Endothelial cell (in vitro differentiated cells): Measurements from ENCODE around the gene MRPS23. TPM values are rescaled to one million over a fixed set of nuclear protein-coding genes. Genes with fewer than 3 reads are reported as not detected.
A peak's percentile ranks its signal among the peaks of the same experiment; 100 is the strongest.

ENCODE experiments used
- DNase-seq: peaks from one replicate; pipeline ENCODE4 v3.0.0; 2021; ENCODE audit warnings: low spot score
- H3K27ac Mint-ChIP-seq: one replicate; pipeline ENCODE4 v1.8.0; 2021; ENCODE audit warnings: mixed read lengths, inconsistent platforms; ENCODE audit not compliant: unreplicated experiment
- H3K27me3 Mint-ChIP-seq: one replicate; pipeline ENCODE4 v1.8.0; 2021; ENCODE audit warnings: mild to moderate bottlenecking, moderate library complexity, mixed read lengths, inconsistent platforms; ENCODE audit not compliant: unreplicated experiment
- H3K36me3 Mint-ChIP-seq: one replicate; pipeline ENCODE4 v1.8.0; 2021; ENCODE audit warnings: mild to moderate bottlenecking, low read depth, mixed read lengths, inconsistent platforms; ENCODE audit not compliant: unreplicated experiment
- H3K4me1 Mint-ChIP-seq: one replicate; pipeline ENCODE4 v1.8.0; 2021; ENCODE audit warnings: mild to moderate bottlenecking, mixed read lengths, inconsistent platforms; ENCODE audit not compliant: unreplicated experiment
- H3K4me3 Mint-ChIP-seq: one replicate; pipeline ENCODE4 v1.8.0; 2021; ENCODE audit warnings: mild to moderate bottlenecking, mixed read lengths, inconsistent platforms; ENCODE audit not compliant: unreplicated experiment
- H3K9me3 Mint-ChIP-seq: one replicate; pipeline ENCODE4 v1.8.0; 2021; ENCODE audit warnings: mixed read lengths, inconsistent platforms; ENCODE audit not compliant: unreplicated experiment
- CTCF ChIP-seq: fragments of 200-600 bp; sonication (generic); IDR thresholded peaks from one replicate; pipeline ENCODE4 v1.5.0; 2021; ENCODE audit warnings: antibody characterized with exemption; ENCODE audit not compliant: unreplicated experiment
- total RNA-seq: library from RNA; stranded (reverse); fragmentation: NEBNext Ultra II Directional; extraction: Animal tissue kit (Norgen Biotek cat#: 25700); gene quantifications from one replicate; pipeline ENCODE4 v1.2.1, GENCODE V29; 2021; ENCODE audit not compliant: unreplicated experiment

The MRPS23 gene
- total RNA-seq, 1 donor from 2014 or later: 39.3 TPM

DNA sequence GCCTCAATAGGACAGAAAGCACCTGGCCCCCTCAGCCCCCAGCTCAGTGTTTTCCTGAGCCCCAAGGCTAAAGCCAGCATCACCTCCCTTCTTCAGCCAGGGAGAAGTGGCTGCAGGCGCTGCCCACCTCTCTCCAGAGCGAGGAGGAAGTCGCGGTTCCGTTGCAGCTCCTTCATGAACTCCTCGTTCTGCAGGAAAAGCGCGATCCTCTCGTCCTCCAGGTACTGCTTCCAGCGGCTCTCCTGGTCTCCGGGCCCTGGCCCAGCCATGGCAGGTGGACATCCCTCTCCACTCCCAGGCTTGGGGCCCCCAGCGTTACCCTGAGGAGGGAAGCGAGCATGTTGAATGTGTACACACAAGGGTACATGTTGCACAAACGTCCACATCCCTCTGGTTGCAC is 22.7 kb upstream of the MRPS23 start:
- H3K4me3 Mint-ChIP-seq: no peak overlapping the region
- H3K27ac Mint-ChIP-seq: no peak overlapping the region
- no peak for TF ChIP-seq CTCF
- DNase-seq: no peak
- peaks cover 62% of the 10 kb centered on the region for H3K4me1 Mint-ChIP-seq
- H3K9me3 Mint-ChIP-seq: no peaks in the 10 kb centered on the region
- peaks cover 16% of the 10 kb centered on the region for H3K27me3 Mint-ChIP-seq
- peaks cover 10% of the 10 kb centered on the region for H3K36me3 Mint-ChIP-seq

DNA sequence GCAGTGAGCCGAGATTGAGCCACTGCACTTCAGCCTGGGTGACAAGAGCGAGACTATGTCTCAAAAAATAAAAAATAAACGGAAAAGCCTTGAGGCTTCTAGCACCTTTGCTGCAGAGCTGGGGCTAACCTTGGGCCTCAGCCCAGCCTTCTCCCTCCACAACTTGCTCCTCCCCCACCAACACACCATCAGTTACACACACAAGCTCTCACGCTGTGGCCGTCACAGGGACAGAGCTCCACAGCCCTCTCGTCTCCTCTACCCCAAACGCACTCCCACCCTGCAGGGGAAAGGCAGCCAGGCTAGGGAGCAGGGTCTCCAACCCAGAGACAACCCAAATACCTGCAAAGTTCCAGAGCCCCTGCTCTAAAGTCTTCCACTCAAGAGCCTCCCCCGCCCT is 22.0 kb upstream of the MRPS23 start:
- no peak for DNase-seq
- H3K4me3 Mint-ChIP-seq: no peak overlapping the region
- no peak overlapping the region for H3K27ac Mint-ChIP-seq
- peaks cover 19% of the 10 kb centered on the region for H3K27me3 Mint-ChIP-seq
- peaks cover 10% of the 10 kb centered on the region for H3K36me3 Mint-ChIP-seq
- no peak for TF ChIP-seq CTCF
- peaks cover 67% of the 10 kb centered on the region for H3K4me1 Mint-ChIP-seq
- H3K9me3 Mint-ChIP-seq: no peaks in the 10 kb centered on the region

- Mint-ChIP-seq H3K27me3 (peaks cover 19% of the 10 kb centered on the region), H3K9me3 (no peaks in the 10 kb centered on the region), H3K27ac (no peak overlapping the region), H3K4me3 (no peak overlapping the region), H3K4me1 (peaks cover 61% of the 10 kb centered on the region), H3K36me3 (peaks cover 10% of the 10 kb centered on the region)
- no peak for DNase-seq
- TF ChIP-seq CTCF: no peak
Measured at GRCh38 chr17:57871155-57871554, 21.3 kb upstream of the MRPS23 start.

- Mint-ChIP-seq H3K27me3 (peaks cover 16% of the 10 kb centered on the region), H3K4me3 (peak overlapping the region; percentile 35), H3K27ac (peak overlapping the region; percentile 44), H3K9me3 (no peaks in the 10 kb centered on the region), H3K36me3 (peaks cover 10% of the 10 kb centered on the region), H3K4me1 (peaks cover 52% of the 10 kb centered on the region)
- no peak for TF ChIP-seq CTCF
- DNase-seq: no peak
Measured at GRCh38 chr17:57870283-57870635, 20.4 kb upstream of the MRPS23 start.

DNA sequence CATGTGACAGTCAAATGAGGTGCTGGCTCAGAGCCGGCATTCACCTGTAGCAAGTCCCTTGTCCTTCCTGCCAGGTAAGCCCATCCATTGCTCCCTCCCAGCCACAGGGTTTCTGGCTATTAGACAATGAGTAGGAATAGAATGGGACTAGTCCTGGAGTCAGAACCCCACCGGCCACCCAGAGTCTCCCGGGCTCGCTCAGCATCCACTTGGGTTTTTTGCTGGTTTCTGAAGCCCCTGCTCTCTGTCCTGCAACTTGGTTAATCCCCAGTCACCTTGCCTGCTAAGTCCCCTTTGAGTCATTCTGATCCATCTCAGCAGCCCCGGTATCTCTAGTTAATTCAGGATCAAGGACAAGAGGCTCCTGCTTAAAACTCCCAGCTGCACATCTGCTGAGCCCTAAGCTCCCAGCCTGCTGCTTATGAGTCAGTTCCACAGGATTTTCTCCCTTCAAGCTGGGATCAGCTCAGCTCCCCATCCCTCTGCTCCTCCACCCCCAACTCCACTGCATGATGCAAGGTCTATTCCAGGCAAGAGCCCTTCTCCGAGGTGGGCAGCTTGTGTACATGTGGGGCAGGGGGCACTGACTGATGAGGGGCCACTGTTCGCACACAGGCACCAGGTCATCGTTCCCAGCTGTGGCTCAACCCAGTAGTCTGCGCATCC is 19.9 kb upstream of the MRPS23 start:
- peaks cover 47% of the 10 kb centered on the region for H3K4me1 Mint-ChIP-seq
- no peak for TF ChIP-seq CTCF
- no peaks in the 10 kb centered on the region for H3K9me3 Mint-ChIP-seq
- no peak overlapping the region for H3K4me3 Mint-ChIP-seq
- H3K36me3 Mint-ChIP-seq: peaks cover 14% of the 10 kb centered on the region
- no peak for DNase-seq
- H3K27me3 Mint-ChIP-seq: peaks cover 18% of the 10 kb centered on the region
- peak overlapping the region; percentile 44 for H3K27ac Mint-ChIP-seq
